MM.1S (cell line): ENCODE results near the gene PHLDA1.

ENCODE experiments used
- DNase-seq: peaks from one replicate; pipeline ENCODE4 v3.0.0-alpha.2; 2015
- H2AFZ ChIP-seq: fragments of 300-600 bp; sonication (generic); 2 replicates; pipeline ENCODE4 v1.6.0; 2016; ENCODE audit warnings: antibody characterized with exemption, low read length
- H3F3A ChIP-seq: fragments of 300-600 bp; sonication (generic); 2 replicates; pipeline ENCODE4 v1.6.1; 2016; ENCODE audit warnings: mild to moderate bottlenecking, antibody characterized with exemption, low read length, moderate library complexity, mixed read lengths; ENCODE audit not compliant: insufficient read depth
- H3K27ac ChIP-seq: fragments of 300-600 bp; sonication (generic); 2 replicates; pipeline ENCODE4 v1.5.1; 2016; ENCODE audit warnings: mild to moderate bottlenecking, low read length
- H3K27me3 ChIP-seq: fragments of 300-600 bp; sonication (generic); replicated peaks from 2 replicates; pipeline ENCODE4 v1.6.0; 2016; ENCODE audit warnings: low read length; ENCODE audit not compliant: insufficient read depth
- H3K36me3 ChIP-seq: fragments of 300-600 bp; sonication (generic); replicated peaks from 2 replicates; pipeline ENCODE4 v1.6.1; 2016; ENCODE audit warnings: mild to moderate bottlenecking, low read length, mixed read lengths; ENCODE audit not compliant: insufficient read depth
- H3K4me1 ChIP-seq: fragments of 300-600 bp; sonication (generic); 2 replicates; pipeline ENCODE4 v1.6.1; 2016; ENCODE audit warnings: low read length, mixed read lengths
- H3K4me2 ChIP-seq: fragments of 300-600 bp; sonication (generic); 2 replicates; pipeline ENCODE4 v1.6.0; 2016; ENCODE audit warnings: low read depth, low read length
- H3K4me3 ChIP-seq: fragments of 300-600 bp; sonication (generic); 2 replicates; pipeline ENCODE4 v1.5.1; 2016; ENCODE audit warnings: low read length, mixed read lengths
- H3K79me2 ChIP-seq: fragments of 300-600 bp; sonication (generic); 2 replicates; pipeline ENCODE4 v1.6.1; 2016; ENCODE audit warnings: mixed run types, low read length, mixed read lengths
- H3K9ac ChIP-seq: fragments of 300-600 bp; sonication (generic); 2 replicates; pipeline ENCODE4 v1.6.1; 2016; ENCODE audit warnings: low read length, mixed read lengths
- H3K9me2 ChIP-seq: fragments of 300-600 bp; sonication (generic); replicated peaks from 2 replicates; pipeline ENCODE4 v1.6.1; 2016; ENCODE audit warnings: mild to moderate bottlenecking, low read length, mixed read lengths; ENCODE audit not compliant: insufficient read depth
- H3K9me3 ChIP-seq: fragments of 300-600 bp; sonication (generic); replicated peaks from 2 replicates; pipeline ENCODE4 v1.6.1; 2016; ENCODE audit warnings: mild to moderate bottlenecking, low read length, mixed read lengths; ENCODE audit not compliant: insufficient read depth
- H4K20me1 ChIP-seq: fragments of 300-600 bp; sonication (generic); 2 replicates; pipeline ENCODE4 v1.6.1; 2016; ENCODE audit warnings: mild to moderate bottlenecking, low read length, moderate library complexity, mixed read lengths; ENCODE audit not compliant: insufficient read depth
- CTCF ChIP-seq: fragments of 300-600 bp; sonication (generic); IDR thresholded peaks from 2 replicates; pipeline ENCODE4 v1.5.1; 2016; ENCODE audit warnings: antibody characterized with exemption, low read length, mixed read lengths
- EZH2 ChIP-seq: fragments of 300-600 bp; sonication (generic); optimal IDR thresholded peaks from 2 replicates; pipeline ENCODE3; 2017; ENCODE audit warnings: low read depth, mild to moderate bottlenecking, antibody characterized with exemption, low read length, mixed read lengths
- EZH2phosphoT487 ChIP-seq: fragments of 300-600 bp; sonication (generic); IDR thresholded peaks from 2 replicates; pipeline ENCODE4 v1.6.1; 2018; ENCODE audit warnings: antibody characterized with exemption, low read length

The PHLDA1 gene

GRCh38 chr12:76006028-76006925 lies 25.3 kb downstream of the PHLDA1 start:
- Histone ChIP-seq H3K79me2 (no peaks in the 10 kb centered on the region), H3K4me1 (no peaks in the 10 kb centered on the region), H3K36me3 (no peaks in the 10 kb centered on the region), H3K4me3 (no peak overlapping the region), H3K4me2 (no peak overlapping the region), H3K27ac (no peak overlapping the region), H2AFZ (no peak overlapping the region), H4K20me1 (no peaks in the 10 kb centered on the region), H3K9ac (no peak overlapping the region), H3K27me3 (no peaks in the 10 kb centered on the region), H3K9me3 (no peaks in the 10 kb centered on the region), H3F3A (no peaks in the 10 kb centered on the region), H3K9me2 (no peaks in the 10 kb centered on the region)
- DNase-seq: no peak
- TF ChIP-seq EZH2phosphoT487: no peak
- TF ChIP-seq CTCF: no peak
- no peak for TF ChIP-seq EZH2

- H3K9me3 ChIP-seq: no peaks in the 10 kb centered on the region
- no peak for DNase-seq
- no peaks in the 10 kb centered on the region for H4K20me1 ChIP-seq
- H2AFZ ChIP-seq: no peak overlapping the region
- H3K9ac ChIP-seq: no peak overlapping the region
- H3K27me3 ChIP-seq: no peaks in the 10 kb centered on the region
- H3K9me2 ChIP-seq: no peaks in the 10 kb centered on the region
- no peaks in the 10 kb centered on the region for H3K4me1 ChIP-seq
- no peak overlapping the region for H3K4me3 ChIP-seq
- H3K79me2 ChIP-seq: no peaks in the 10 kb centered on the region
- TF ChIP-seq EZH2phosphoT487 (no peak), CTCF (no peak), EZH2 (no peak)
- no peak overlapping the region for H3K4me2 ChIP-seq
- H3K27ac ChIP-seq: no peak overlapping the region
- H3K36me3 ChIP-seq: no peaks in the 10 kb centered on the region
- H3F3A ChIP-seq: no peaks in the 10 kb centered on the region
These were observed 28.3 kb downstream of the PHLDA1 start for GRCh38 chr12:76003355-76003638.

GRCh38 chr12:76002598-76003354 lies 28.8 kb downstream of the PHLDA1 start:
- TF ChIP-seq EZH2 (no peak), EZH2phosphoT487 (no peak), CTCF (no peak)
- Histone ChIP-seq H4K20me1 (no peaks in the 10 kb centered on the region), H3K9ac (no peak overlapping the region), H2AFZ (no peak overlapping the region), H3K9me2 (no peaks in the 10 kb centered on the region), H3K9me3 (no peaks in the 10 kb centered on the region), H3K4me3 (no peak overlapping the region), H3F3A (no peaks in the 10 kb centered on the region), H3K27ac (no peak overlapping the region), H3K4me1 (no peaks in the 10 kb centered on the region), H3K4me2 (no peak overlapping the region), H3K36me3 (no peaks in the 10 kb centered on the region), H3K79me2 (no peaks in the 10 kb centered on the region), H3K27me3 (no peaks in the 10 kb centered on the region)
- no peak for DNase-seq
